Astrocyte (in vitro differentiated cells and primary cell): ENCODE data around the gene NOLC1. TPM values are rescaled to one million over a fixed set of nuclear protein-coding genes. Genes with fewer than 3 reads are reported as not detected.

Source experiments
- DNase-seq: peaks from one replicate; pipeline ENCODE4 v3.0.0-alpha.2; 2010; ENCODE audit warnings: low read depth
- FAIRE-seq: peaks from 2 replicates; lab custom pipeline; 2011; peaks lifted over from hg19 to GRCh38; lab: Jason Lieb, UNC
- H2AFZ ChIP-seq: 2 replicates; pipeline ENCODE4 v1.6.0; 2012; ENCODE audit warnings: low read depth, low read length, inconsistent platforms
- H3K27ac ChIP-seq: 2 replicates; pipeline ENCODE4 v1.5.1; 2011; ENCODE audit warnings: low read depth, low read length, inconsistent platforms
- H3K27me3 ChIP-seq: 2 replicates; pipeline ENCODE4 v1.6.0; 2011; ENCODE audit warnings: low read length, inconsistent platforms; ENCODE audit not compliant: insufficient read depth
- H3K36me3 ChIP-seq: 2 replicates; pipeline ENCODE4 v1.5.1; 2011; ENCODE audit warnings: low read length, inconsistent platforms; ENCODE audit not compliant: insufficient read depth
- H3K4me1 ChIP-seq: 2 replicates; pipeline ENCODE4 v1.5.1; 2011; ENCODE audit warnings: low read length, inconsistent platforms; ENCODE audit not compliant: insufficient read depth
- H3K4me2 ChIP-seq: 2 replicates; pipeline ENCODE4 v1.6.0; 2012; ENCODE audit warnings: low read length, inconsistent platforms
- H3K4me3 ChIP-seq: 2 replicates; pipeline ENCODE4 v1.5.1; 2011; ENCODE audit warnings: low read depth, mild to moderate bottlenecking, low read length, inconsistent platforms; ENCODE audit not compliant: insufficient read depth
- H3K79me2 ChIP-seq: 2 replicates; pipeline ENCODE4 v1.6.0; 2012; ENCODE audit warnings: mild to moderate bottlenecking, low read length, inconsistent platforms; ENCODE audit not compliant: insufficient read depth
- H3K9ac ChIP-seq: 2 replicates; pipeline ENCODE4 v1.6.0; 2012; ENCODE audit warnings: mild to moderate bottlenecking, low read length, inconsistent platforms
- H3K9me3 ChIP-seq: 2 replicates; pipeline ENCODE4 v1.5.1; 2012; ENCODE audit warnings: low read depth, mild to moderate bottlenecking, low read length, inconsistent platforms; ENCODE audit not compliant: insufficient read depth
- H4K20me1 ChIP-seq: 2 replicates; pipeline ENCODE4 v1.6.0; 2012; ENCODE audit warnings: low read length, inconsistent platforms; ENCODE audit not compliant: insufficient read depth
- H3K27ac Mint-ChIP-seq: one replicate; pipeline ENCODE4 v1.8.0; 2021; ENCODE audit warnings: mild to moderate bottlenecking, mixed read lengths; ENCODE audit not compliant: unreplicated experiment
- H3K27me3 Mint-ChIP-seq: one replicate; pipeline ENCODE4 v1.8.0; 2021; ENCODE audit warnings: low read depth, mixed read lengths; ENCODE audit not compliant: unreplicated experiment
- H3K36me3 Mint-ChIP-seq: one replicate; pipeline ENCODE4 v1.8.0; 2021; ENCODE audit warnings: low read depth, mixed read lengths; ENCODE audit not compliant: unreplicated experiment
- H3K4me1 Mint-ChIP-seq: one replicate; pipeline ENCODE4 v1.8.0; 2021; ENCODE audit warnings: low read depth, mixed read lengths; ENCODE audit not compliant: unreplicated experiment
- H3K4me3 Mint-ChIP-seq: one replicate; pipeline ENCODE4 v1.8.0; 2021; ENCODE audit warnings: mild to moderate bottlenecking, moderate library complexity, mixed read lengths; ENCODE audit not compliant: unreplicated experiment
- H3K9me3 Mint-ChIP-seq: one replicate; pipeline ENCODE4 v1.8.0; 2021; ENCODE audit warnings: mild to moderate bottlenecking, mixed read lengths; ENCODE audit not compliant: unreplicated experiment
- CTCF ChIP-seq: IDR thresholded peaks from 2 replicates; pipeline ENCODE4 v1.5.1; 2011; ENCODE audit warnings: low read depth, mild to moderate bottlenecking, inconsistent platforms, low read length, moderate library complexity; ENCODE audit not compliant: insufficient read depth
- EZH2 ChIP-seq: IDR thresholded peaks from 2 replicates; pipeline ENCODE4 v1.6.1; 2012; ENCODE audit warnings: mild to moderate bottlenecking, low read length, inconsistent platforms; ENCODE audit not compliant: insufficient read depth
- total RNA-seq: library from RNA; stranded (reverse); gene quantifications from 2 replicates; pipeline ENCODE4 v1.2.1, GENCODE V29; 2021

NOLC1 gene
- total RNA-seq, 1 donor from 2014 or later, result 92.9 TPM

- no peak for DNase-seq
- Histone ChIP-seq H3K4me1 (peaks cover 22% of the 10 kb centered on the region), H3K4me3 (peak overlapping the region; percentile 97), H3K9ac (peak overlapping the region; percentile 94), H3K27me3 (no peaks in the 10 kb centered on the region), H3K9me3 (no peaks in the 10 kb centered on the region), H3K4me2 (peak overlapping the region; percentile 94), H4K20me1 (peaks cover 59% of the 10 kb centered on the region), H3K27ac (no peak overlapping the region), H3K79me2 (peaks cover 67% of the 10 kb centered on the region), H2AFZ (no peak overlapping the region), H3K36me3 (peaks cover 18% of the 10 kb centered on the region)
- no peaks in the 10 kb centered on the region for H3K27me3 Mint-ChIP-seq
- H3K4me1 Mint-ChIP-seq, result peaks cover 27% of the 10 kb centered on the region
- peaks cover 15% of the 10 kb centered on the region for H3K36me3 Mint-ChIP-seq
- H3K9me3 Mint-ChIP-seq, result no peaks in the 10 kb centered on the region
- TF ChIP-seq CTCF (no peak), EZH2 (no peak)
- peak overlapping the region; percentile 93 for H3K27ac Mint-ChIP-seq
- no peak for FAIRE-seq
- H3K4me3 Mint-ChIP-seq, result peak overlapping the region; percentile 99
Measured at GRCh38 chr10:102134416-102134815, 17.8 kb upstream of the NOLC1 start.

GRCh38 chr10:102135956-102136526 is 16.1 kb upstream of the NOLC1 start:
- H3K9me3 Mint-ChIP-seq, result no peaks in the 10 kb centered on the region
- H3K4me3 Mint-ChIP-seq, result peak overlapping the region; percentile 99
- Histone ChIP-seq H3K27me3 (no peaks in the 10 kb centered on the region), H4K20me1 (peaks cover 75% of the 10 kb centered on the region), H3K36me3 (peaks cover 33% of the 10 kb centered on the region), H2AFZ (no peak overlapping the region), H3K79me2 (peaks cover 83% of the 10 kb centered on the region), H3K27ac (no peak overlapping the region), H3K4me3 (no peak overlapping the region), H3K4me1 (peaks cover 22% of the 10 kb centered on the region), H3K9ac (peak overlapping the region; percentile 32), H3K4me2 (peak overlapping the region; percentile 94), H3K9me3 (no peaks in the 10 kb centered on the region)
- no peak overlapping the region for H3K27ac Mint-ChIP-seq
- FAIRE-seq (no peak), DNase-seq (no peak)
- no peaks in the 10 kb centered on the region for H3K27me3 Mint-ChIP-seq
- peaks cover 27% of the 10 kb centered on the region for H3K36me3 Mint-ChIP-seq
- TF ChIP-seq EZH2, result no peak
- no peak for TF ChIP-seq CTCF
- peaks cover 29% of the 10 kb centered on the region for H3K4me1 Mint-ChIP-seq
